Kidney epithelial cell (primary cell): Measurements from ENCODE around the gene CDKN2B-AS1. TPM values are rescaled to one million over a fixed set of nuclear protein-coding genes. Genes with fewer than 3 reads are reported as not detected.

ENCODE experiments used
- DNase-seq: peaks from one replicate; pipeline ENCODE4 v3.0.0-alpha.2; 2010; ENCODE audit warnings: low read depth
- H3K27me3 ChIP-seq: 2 replicates; pipeline ENCODE4 v1.6.0; 2011; ENCODE audit warnings: low read length; ENCODE audit not compliant: control insufficient read depth, insufficient read depth
- H3K36me3 ChIP-seq: 2 replicates; pipeline ENCODE4 v1.5.1; 2011; ENCODE audit warnings: low read length; ENCODE audit not compliant: control insufficient read depth, insufficient read depth
- H3K4me3 ChIP-seq: 2 replicates; pipeline ENCODE4 v1.5.1; 2011; ENCODE audit warnings: low read depth, mild to moderate bottlenecking, control low read depth, low read length
- CTCF ChIP-seq: IDR thresholded peaks from 2 replicates; pipeline ENCODE4 v1.5.1; 2011; ENCODE audit warnings: mild to moderate bottlenecking, moderate library complexity, low read length, control low read depth, inconsistent platforms; ENCODE audit not compliant: insufficient read depth, poor library complexity, severe bottlenecking
- total RNA-seq: library from RNA; depleted of rRNA; stranded (reverse); fragments of >200 nt; gene quantifications from 2 replicates; pipeline ENCODE4 v1.2.3, GENCODE V29; 2015

Gene CDKN2B-AS1
- total RNA-seq, 1 donor from 2014 or later: 0.04 TPM

GRCh38 chr9:21993007-21993406 is 1.6 kb upstream of the CDKN2B-AS1 start:
- Histone ChIP-seq H3K27me3 (peaks cover 10% of the 10 kb centered on the region), H3K36me3 (no peaks in the 10 kb centered on the region), H3K4me3 (peak overlapping the region; percentile 57)
- DNase-seq: no peak
- no peak for TF ChIP-seq CTCF

GRCh38 chr9:21993893-21994555 is 567 bp upstream of the CDKN2B-AS1 start, which contains the start of gene CDKN2A:
CDKN2A (minus strand) TSS chr9:21994392.
- Histone ChIP-seq H3K27me3 (peaks cover 10% of the 10 kb centered on the region), H3K4me3 (peak within 1 kb of the TSS; percentile 57), H3K36me3 (no peaks in the 10 kb centered on the region)
- TF ChIP-seq CTCF: no peak
- no peak for DNase-seq

- DNase-seq: no peak
- Histone ChIP-seq H3K27me3 (peaks cover 1% of the 10 kb centered on the region), H3K4me3 (peak overlapping the region; percentile 57), H3K36me3 (no peaks in the 10 kb centered on the region)
- no peak for TF ChIP-seq CTCF
Observed at GRCh38 chr9:21995006-21995665, 545 bp downstream of the CDKN2B-AS1 start.

- no peaks in the 10 kb centered on the region for H3K27me3 ChIP-seq
- no peaks in the 10 kb centered on the region for H3K36me3 ChIP-seq
- peak overlapping the region; percentile 57 for H3K4me3 ChIP-seq
- TF ChIP-seq CTCF: peak; percentile 16
- no peak for DNase-seq
Observed at GRCh38 chr9:21995666-21996398, 1.2 kb downstream of the CDKN2B-AS1 start.

GRCh38 chr9:21996438-21996837 is 1.8 kb downstream of the CDKN2B-AS1 start:
- TF ChIP-seq CTCF: no peak
- no peak for DNase-seq
- H3K4me3 ChIP-seq: no peak overlapping the region

More at GRCh38 chr9:21996438-21996837, 1.8 kb downstream of the CDKN2B-AS1 start:
- Histone ChIP-seq H3K36me3 (no peaks in the 10 kb centered on the region), H3K27me3 (no peaks in the 10 kb centered on the region)
